ENCODE measurements around the gene C2CD2. TPM values are rescaled to one million over a fixed set of nuclear protein-coding genes. Genes with fewer than 3 reads are reported as not detected.

Gene C2CD2
- total and polyA plus RNA-seq, 9 donors, result 18.9 to 61.5 (median 37.4) TPM

GRCh38 chr21:41873426-41873825 lies 80.4 kb downstream of the C2CD2 start:
- no peak overlapping the region for H3K27ac ChIP-seq
- TF ChIP-seq EP300 (IDR thresholded peaks at IDR 0.05), result no peak
- no peak for TF ChIP-seq CTCF (IDR thresholded peaks at IDR 0.05)
- no peak for TF ChIP-seq POLR2A (IDR thresholded peaks at IDR 0.05)
- H3K27me3 ChIP-seq, result no peaks in the 10 kb centered on the region
- no peak overlapping the region for H3K4me3 ChIP-seq
- H3K36me3 ChIP-seq, result no peaks in the 10 kb centered on the region
- intact Hi-C loops (cut with DNase I), result loop anchor here in 1 of 4 donors (10.0 kb wide), 1 partner anchor 59 kb away; no protein-coding TSS in a partner anchor
- H3K4me1 ChIP-seq (ENCODE audit: insufficient read depth), result peaks cover 7% of the 10 kb centered on the region
- WGBS, 3 donors, result 82 to 90% (median 90%) methylated on average over 6 of the region's 6 CpGs
- no peak for DNase-seq
- no peaks in the 10 kb centered on the region for H3K9me3 ChIP-seq

GRCh38 chr21:41873005-41873404 lies 80.8 kb downstream of the C2CD2 start:
- DNase-seq, result no peak
- H3K27ac ChIP-seq, result no peak overlapping the region
- intact Hi-C loops (cut with DNase I), result loop anchor here in 1 of 4 donors (10.0 kb wide), 1 partner anchor 58 kb away; no protein-coding TSS in a partner anchor
- peaks cover 6% of the 10 kb centered on the region for H3K4me1 ChIP-seq (ENCODE audit: insufficient read depth)
- 71 to 88% (median 78%) methylated on average over 13 of the region's 13 CpGs for WGBS, 3 donors
- H3K36me3 ChIP-seq, result no peaks in the 10 kb centered on the region
- no peaks in the 10 kb centered on the region for H3K9me3 ChIP-seq
- TF ChIP-seq EP300 (IDR thresholded peaks at IDR 0.05), result no peak
- no peaks in the 10 kb centered on the region for H3K27me3 ChIP-seq
- H3K4me3 ChIP-seq, result no peak overlapping the region

GRCh38 chr21:41871293-41872030 lies 82.4 kb downstream of the C2CD2 start:
- TF ChIP-seq EP300 (IDR thresholded peaks at IDR 0.05) (no peak), CTCF (IDR thresholded peaks at IDR 0.05) (no peak), POLR2A (IDR thresholded peaks at IDR 0.05) (no peak)
- intact Hi-C loops (cut with DNase I), result loop anchor here in 1 of 4 donors (10.0 kb wide), 1 partner anchor 57 kb away; no protein-coding TSS in a partner anchor
- DNase-seq, result no peak
- no peak overlapping the region for H3K4me3 ChIP-seq
- no peak overlapping the region for H3K27ac ChIP-seq
- H3K27me3 ChIP-seq, result no peaks in the 10 kb centered on the region
- WGBS, 3 donors, result 93 to 95% (median 93%) methylated on average over 15 of the region's 15 CpGs
- H3K36me3 ChIP-seq, result no peaks in the 10 kb centered on the region
- no peaks in the 10 kb centered on the region for H3K4me1 ChIP-seq (ENCODE audit: insufficient read depth)
- H3K9me3 ChIP-seq, result no peaks in the 10 kb centered on the region

GRCh38 chr21:41869771-41870170 lies 84.0 kb downstream of the C2CD2 start:
- Histone ChIP-seq H3K36me3 (no peaks in the 10 kb centered on the region), H3K4me3 (no peak overlapping the region), H3K27me3 (no peaks in the 10 kb centered on the region), H3K4me1 (ENCODE audit: insufficient read depth) (no peaks in the 10 kb centered on the region), H3K9me3 (no peaks in the 10 kb centered on the region), H3K27ac (no peak overlapping the region)
- WGBS, 3 donors, result 79 to 89% (median 85%) methylated on average over 9 of the region's 9 CpGs
- no peak for TF ChIP-seq CTCF (IDR thresholded peaks at IDR 0.05)
- TF ChIP-seq EP300 (IDR thresholded peaks at IDR 0.05), result no peak
- TF ChIP-seq POLR2A (IDR thresholded peaks at IDR 0.05), result no peak
- intact Hi-C loops (cut with DNase I), result loop anchor here in 1 of 4 donors (10.0 kb wide), 1 partner anchor 55 kb away; no protein-coding TSS in a partner anchor
- DNase-seq, result no peak
